Left ventricle myocardium inferior (tissue), 1 donor: ENCODE results near the gene TBC1D12. TPM values are rescaled to one million over a fixed set of nuclear protein-coding genes. Genes with fewer than 3 reads are reported as not detected.
"Not testable (repeated sequence)": the region's sequence is repeated elsewhere in the genome, so short reads cannot be mapped to it uniquely, and the experiment has no call there.

Experiments
- DNase-seq: peaks from one replicate; pipeline ENCODE4 v3.0.0-alpha.2; 2020
- H3K27ac ChIP-seq: fragments of 200-600 bp; replicated peaks from 2 replicates; pipeline ENCODE4 v1.8.0; 2021
- H3K27me3 ChIP-seq: fragments of 200-600 bp; 2 replicates; pipeline ENCODE4 v1.8.0; 2021; ENCODE audit warnings: low read depth
- H3K36me3 ChIP-seq: fragments of 200-600 bp; 2 replicates; pipeline ENCODE4 v1.8.0; 2021
- H3K4me1 ChIP-seq: fragments of 200-600 bp; 2 replicates; pipeline ENCODE4 v1.8.0; 2021
- H3K4me3 ChIP-seq: fragments of 200-600 bp; 2 replicates; pipeline ENCODE4 v1.8.0; 2021; ENCODE audit warnings: mild to moderate bottlenecking, moderate library complexity
- H3K9me3 ChIP-seq: fragments of 200-600 bp; replicated peaks from 2 replicates; pipeline ENCODE4 v1.8.0; 2021
- CTCF ChIP-seq: fragments of 200-600 bp; IDR thresholded peaks from 2 replicates; pipeline ENCODE4 v1.8.0; 2021; ENCODE audit warnings: antibody characterized with exemption, mild to moderate bottlenecking, borderline replicate concordance
- intact Hi-C: fragments of 100-400 bp; cut with micrococcal nuclease; formaldehyde crosslinking; loops from one replicate; pipeline ENCODE4 v1.11.0; 2022
- total RNA-seq: library from RNA; stranded (reverse); fragmentation: NEBNext Ultra II Directional; extraction: Animal tissue kit (Norgen Biotek cat#: 25700); gene quantifications from one replicate; pipeline ENCODE4 v1.2.1, GENCODE V29; 2021
- donor health status: DM: no; HTN: yes; CAD: no; lungs with severe emphysema.

The TBC1D12 gene
- total RNA-seq, 1 donor from 2014 or later = 4.4 TPM

GRCh38 chr10:94546901-94547185 is 144.5 kb downstream of the TBC1D12 start:
- Histone ChIP-seq H3K27ac (no peak overlapping the region), H3K4me3 (no peak overlapping the region), H3K27me3 (peaks cover 32% of the 10 kb centered on the region), H3K4me1 (peaks cover 26% of the 10 kb centered on the region), H3K9me3 (no peaks in the 10 kb centered on the region), H3K36me3 (no peaks in the 10 kb centered on the region)
- intact Hi-C loops = no loop called here
- no peak for DNase-seq
- TF ChIP-seq CTCF = no peak

GRCh38 chr10:94549221-94549620 is 146.9 kb downstream of the TBC1D12 start:
- peaks cover 26% of the 10 kb centered on the region for H3K4me1 ChIP-seq
- H3K36me3 ChIP-seq = no peaks in the 10 kb centered on the region
- peaks cover 29% of the 10 kb centered on the region for H3K27me3 ChIP-seq
- no peak for TF ChIP-seq CTCF
- no peak for DNase-seq
- no peak overlapping the region for H3K4me3 ChIP-seq
- no peaks in the 10 kb centered on the region for H3K9me3 ChIP-seq
- H3K27ac ChIP-seq = no peak overlapping the region
- intact Hi-C loops = no loop called here

- H3K4me3 ChIP-seq, H3K27me3 ChIP-seq, H3K27ac ChIP-seq, DNase-seq, intact Hi-C loops, H3K9me3 ChIP-seq, H3K36me3 ChIP-seq, H3K4me1 ChIP-seq: not testable (repeated sequence)
Observed at GRCh38 chr10:94567714-94568307, 165.5 kb downstream of the TBC1D12 start.

- Histone ChIP-seq H3K27ac (no peak overlapping the region), H3K27me3 (no peaks in the 10 kb centered on the region), H3K4me3 (no peak overlapping the region), H3K9me3 (no peaks in the 10 kb centered on the region), H3K36me3 (no peaks in the 10 kb centered on the region), H3K4me1 (no peaks in the 10 kb centered on the region)
- no peak for DNase-seq
- no peak for TF ChIP-seq CTCF
- intact Hi-C loops = no loop called here
Observed at GRCh38 chr10:94571081-94571480, 168.7 kb downstream of the TBC1D12 start.

- DNase-seq = no peak
- no peaks in the 10 kb centered on the region for H3K27me3 ChIP-seq
- H3K9me3 ChIP-seq = no peaks in the 10 kb centered on the region
- no peaks in the 10 kb centered on the region for H3K36me3 ChIP-seq
- no peak overlapping the region for H3K27ac ChIP-seq
- H3K4me1 ChIP-seq = no peaks in the 10 kb centered on the region
- no peak overlapping the region for H3K4me3 ChIP-seq
- intact Hi-C loops = no loop called here
- TF ChIP-seq CTCF = no peak
Observed at GRCh38 chr10:94571528-94571927, 169.2 kb downstream of the TBC1D12 start.

GRCh38 chr10:94578790-94579189 is 176.4 kb downstream of the TBC1D12 start:
- Histone ChIP-seq H3K27me3 (no peaks in the 10 kb centered on the region), H3K4me1 (no peaks in the 10 kb centered on the region), H3K27ac (no peak overlapping the region), H3K36me3 (no peaks in the 10 kb centered on the region), H3K4me3 (no peak overlapping the region), H3K9me3 (no peaks in the 10 kb centered on the region)
- intact Hi-C loops = no loop called here
- DNase-seq = no peak
- no peak for TF ChIP-seq CTCF
